K562 (cell line): ENCODE results near the gene TMIGD3. TPM values are rescaled to one million over a fixed set of nuclear protein-coding genes. Genes with fewer than 3 reads are reported as not detected.

ENCODE experiments used
- AFF4 ChIP-seq: sonication (generic); formaldehyde crosslinking; IDR thresholded peaks from 2 replicates; pipeline ENCODE4 v1.8.0; 2023; ENCODE audit warnings: mild to moderate bottlenecking, missing genetic modification reagents
- ARID2 ChIP-seq: fragments of 450-650 bp; IDR thresholded peaks from 2 replicates; pipeline ENCODE4 v1.6.1; 2017; ENCODE audit warnings: antibody characterized with exemption, mild to moderate bottlenecking
- ATF6 ChIP-seq: sonication (generic); formaldehyde crosslinking; IDR thresholded peaks from 2 replicates; pipeline ENCODE4 v1.4.0; 2020; ENCODE audit warnings: mild to moderate bottlenecking, missing genetic modification reagents
- BDP1 ChIP-seq: IDR thresholded peaks from 3 replicates; pipeline ENCODE4 v1.6.1; 2011; ENCODE audit not compliant: insufficient read length, insufficient read depth
- BRCA1 ChIP-seq, 2 experiments: fragments of 450-650 bp in 1 of 2; sonication (generic) in 1 of 2; formaldehyde crosslinking in 1 of 2; IDR thresholded peaks; 2 replicates each; pipeline versions ENCODE4 v1.5.0 to v1.6.1; 2017 to 2020; ENCODE audit warnings: mild to moderate bottlenecking in 1 of 2, missing genetic modification reagents in 1 of 2
- CTBP1 ChIP-seq: fragments of 450-650 bp; IDR thresholded peaks from 2 replicates; pipeline ENCODE4 v1.6.1; 2016; ENCODE audit warnings: borderline replicate concordance
- DNMT1 ChIP-seq: fragments of 450-650 bp; IDR thresholded peaks from 2 replicates; pipeline ENCODE4 v1.6.1; 2016; ENCODE audit warnings: antibody characterized with exemption, mild to moderate bottlenecking
- ERF ChIP-seq: fragments of 450-650 bp; formaldehyde crosslinking; IDR thresholded peaks from 2 replicates; pipeline ENCODE4 v1.4.0; 2020; ENCODE audit warnings: mild to moderate bottlenecking, mixed read lengths
- IFI16 ChIP-seq: fragments of 250-450 bp; sonication (Bioruptor Pico); IDR thresholded peaks from 2 replicates; pipeline ENCODE4 v2.1.2; 2022; ENCODE audit warnings: mild to moderate bottlenecking, inconsistent platforms
- JUN ChIP-seq, 2 experiments: sonication (generic) in 1 of 2; formaldehyde crosslinking in 1 of 2; IDR thresholded peaks; 2 replicates each; pipeline versions ENCODE4 v1.6.1 to v1.8.0; 2012 to 2022; ENCODE audit warnings: borderline replicate concordance in 2 of 2, mild to moderate bottlenecking in 2 of 2, improper control_type of control experiment in 1 of 2, low read depth in 1 of 2, low read length in 1 of 2, missing genetic modification reagents in 1 of 2
- L3MBTL2 ChIP-seq: fragments of 450-650 bp; IDR thresholded peaks from 2 replicates; pipeline ENCODE4 v1.6.1; 2016; ENCODE audit warnings: mild to moderate bottlenecking, moderate library complexity
- LCOR ChIP-seq: sonication (generic); formaldehyde crosslinking; IDR thresholded peaks from 2 replicates; pipeline ENCODE4 v1.8.0; 2022; ENCODE audit warnings: mild to moderate bottlenecking, missing genetic modification reagents
- MAZ ChIP-seq, 2 experiments: fragments of 450-650 bp in 1 of 2; sonication (generic) in 1 of 2; formaldehyde crosslinking; IDR thresholded peaks in 1 of 2; conservative IDR thresholded peaks in 1 of 2; 2 replicates each; pipeline versions ENCODE4 v1.4.0 to v1.5.0; 2020; ENCODE audit warnings: mild to moderate bottlenecking in 1 of 2, missing genetic modification reagents in 1 of 2
- MTA3 ChIP-seq: fragments of 450-650 bp; formaldehyde crosslinking; IDR thresholded peaks from 2 replicates; pipeline ENCODE4 v1.6.1; 2017; ENCODE audit warnings: mild to moderate bottlenecking, borderline replicate concordance
- NR2C1 ChIP-seq, 2 experiments: fragments of 450-650 bp; IDR thresholded peaks; 2 replicates each; pipeline ENCODE4 v1.6.1; 2017; ENCODE audit warnings: mild to moderate bottlenecking in 2 of 2, antibody characterized with exemption in 1 of 2, inconsistent platforms in 1 of 2, missing compliant biosample characterization in 1 of 2, missing genetic modification characterization in 1 of 2
- SMARCA4 ChIP-seq: fragments of 450-650 bp; IDR thresholded peaks from 2 replicates; pipeline ENCODE4 v1.6.1; 2016
- SMARCC2 ChIP-seq: fragments of 450-650 bp; IDR thresholded peaks from 2 replicates; pipeline ENCODE4 v1.6.1; 2017; ENCODE audit warnings: antibody characterized with exemption, moderate library complexity, mild to moderate bottlenecking, low read depth
- SMARCE1 ChIP-seq: fragments of 450-650 bp; IDR thresholded peaks from 2 replicates; pipeline ENCODE4 v1.7.1; 2016; ENCODE audit warnings: mild to moderate bottlenecking
- SRSF1 ChIP-seq: fragments of 200-400 bp; formaldehyde crosslinking; IDR thresholded peaks from 2 replicates; pipeline ENCODE4 v1.6.1; 2017; ENCODE audit warnings: mild to moderate bottlenecking, low read depth, low read length, moderate library complexity
- TAF1 ChIP-seq: IDR thresholded peaks from 2 replicates; pipeline ENCODE4 v1.6.1; 2011; ENCODE audit warnings: mild to moderate bottlenecking, low read length, moderate library complexity; ENCODE audit not compliant: insufficient read depth, control insufficient read depth, severe bottlenecking; ENCODE audit errors: extremely low read depth
- ZC3H4 ChIP-seq: sonication (generic); formaldehyde crosslinking; IDR thresholded peaks from 2 replicates; pipeline ENCODE4 v1.9.0; 2021; ENCODE audit warnings: missing genetic modification reagents, borderline replicate concordance
- ZNF12 ChIP-seq: sonication (generic); formaldehyde crosslinking; IDR thresholded peaks from 2 replicates; pipeline ENCODE4 v1.4.0; 2020; ENCODE audit warnings: mild to moderate bottlenecking, missing genetic modification reagents
- ZNF3 ChIP-seq: fragments of 250-450 bp; sonication (Bioruptor Pico); IDR thresholded peaks from 2 replicates; pipeline ENCODE4 v1.5.0; 2021; ENCODE audit warnings: mild to moderate bottlenecking, moderate library complexity
- ZNF354B ChIP-seq: fragments of 250-450 bp; sonication (Bioruptor Pico); IDR thresholded peaks from 2 replicates; pipeline ENCODE4 v1.4.0; 2020
- polyA plus RNA-seq, 8 experiments: library from polyadenylated mRNA; depleted of rRNA in 4 of 8; stranded (reverse) in 5 of 8; unstranded in 3 of 8; fragments of >200 nt; fragmentation: Nextera tagmentation in 2 of 8; fragmentation: Illumina TruSeq in 1 of 8; extraction: Ambion mirVana in 2 of 8; extraction: Trizol in 1 of 8; gene quantifications; 2 replicates each; pipeline versions ENCODE4 v1.2.1 to v1.2.3, GENCODE V29; 2011 to 2014; ENCODE audit warnings: inconsistent platforms in 1 of 8, missing spikeins in 1 of 8
- total RNA-seq, 7 experiments: library from RNA; depleted of rRNA in 6 of 7; stranded (reverse); fragments of >200 nt in 6 of 7; fragmentation: Illumina TruSeq in 2 of 7; extraction: Trizol in 2 of 7; gene quantifications; 2 replicates each; pipeline versions ENCODE4 v1.2.1 to v1.2.3, GENCODE V29; 2011 to 2021; ENCODE audit warnings: low replicate concordance in 1 of 7

TMIGD3 gene
- total and polyA plus RNA-seq, 9 of the 15 experiments (the other 6 are each of a cell fraction or from before 2014, with no cell fraction given) = 0.11 to 0.13 (median 0.11) TPM; not detected in 6

- TF ChIP-seq ZC3H4 = peak; percentile 47; the same call in 1 of the 2 replicates
- TF ChIP-seq ZNF3 (CRISPR knock-in tag) = no peak
- TF ChIP-seq IFI16 (CRISPR knock-in tag) = no peak
- TF ChIP-seq L3MBTL2 = no peak
- no peak for TF ChIP-seq DNMT1
- no peak for TF ChIP-seq ERF (CRISPR knock-in tag)
- no peak for TF ChIP-seq BDP1
- 0 out of 2 replicates have a peak, but pooled peaks have one; percentile 62 for TF ChIP-seq SMARCE1
- no peak for TF ChIP-seq ZNF354B (CRISPR knock-in tag)
- TF ChIP-seq NR2C1 (IDR thresholded peaks at IDR 0.05) = no peak
- 0 out of 2 replicates have a peak, but pooled peaks have one; percentile 9 for TF ChIP-seq NR2C1 (tag; IDR thresholded peaks at IDR 0.05)
- 0 out of 4 replicates have a peak, but pooled peaks of 1 of the 2 experiments have one; percentile 35 for TF ChIP-seq MAZ (CRISPR knock-in tag; conservative IDR thresholded peaks at IDR 0.05 in 1 of 2, IDR thresholded peaks at IDR 0.05 in 1 of 2)
- TF ChIP-seq ZNF12 (CRISPR knock-in tag) = 0 out of 2 replicates have a peak, but pooled peaks have one; percentile 24
- no peak for TF ChIP-seq SRSF1
- TF ChIP-seq SMARCA4 = peak; percentile 27; the same call in 1 of the 2 replicates
- TF ChIP-seq TAF1 = no peak
- no peak for TF ChIP-seq ARID2
- no peak for TF ChIP-seq BRCA1 (IDR thresholded peaks at IDR 0.05)
- TF ChIP-seq BRCA1 (CRISPR knock-in tag; IDR thresholded peaks at IDR 0.05) = 0 out of 2 replicates have a peak, but pooled peaks have one; percentile 76
- peak; percentile 13; the same call in 1 of the 2 replicates for TF ChIP-seq JUN (IDR thresholded peaks at IDR 0.05; ENCODE audit: borderline replicate concordance, low read depth, low read length)
- TF ChIP-seq JUN (CRISPR knock-in tag; IDR thresholded peaks at IDR 0.05; ENCODE audit: borderline replicate concordance) = no peak
- TF ChIP-seq MTA3 = peak; percentile 33; the same call in 1 of the 2 replicates
- 0 out of 2 replicates have a peak, but pooled peaks have one; percentile 28 for TF ChIP-seq CTBP1
- no peak; the same call in 1 of the 2 replicates for TF ChIP-seq ATF6 (CRISPR knock-in tag)
- TF ChIP-seq LCOR (CRISPR knock-in tag) = 0 out of 2 replicates have a peak, but pooled peaks have one; percentile 43
- 0 out of 2 replicates have a peak, but pooled peaks have one; percentile 75 for TF ChIP-seq AFF4 (CRISPR knock-in tag)
- 0 out of 2 replicates have a peak, but pooled peaks have one; percentile 32 for TF ChIP-seq SMARCC2
Observed at GRCh38 chr1:111448482-111448917, 54.9 kb downstream of the TMIGD3 start (continued).
